Measurements from ENCODE around the gene TSPAN2. TPM values are rescaled to one million over a fixed set of nuclear protein-coding genes. Genes with fewer than 3 reads are reported as not detected.

Gene TSPAN2
- total and polyA plus RNA-seq, 2 experiments from 2014 or later, result 11.2 to 11.8 TPM

DNA sequence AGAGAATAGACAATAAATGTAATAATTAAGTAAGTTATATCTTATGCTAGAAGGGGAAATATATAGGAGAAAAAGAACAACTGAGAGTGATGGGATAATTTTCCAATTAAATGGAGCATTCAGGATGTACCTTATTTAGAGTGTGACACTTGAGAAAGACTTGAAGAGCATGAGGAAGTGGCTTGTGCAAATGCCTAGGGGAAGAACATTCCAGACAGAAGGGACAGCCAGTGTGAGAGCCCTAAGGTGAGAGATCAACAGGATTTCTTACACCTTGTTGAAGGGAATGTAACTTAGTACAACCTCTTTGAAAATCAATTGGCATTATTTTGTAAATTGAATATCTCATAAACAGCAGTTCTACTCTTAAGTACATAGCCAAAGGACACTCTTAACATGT lies 28.8 kb upstream of the TSPAN2 start (continued):
- TF ChIP-seq ZNF462 (CRISPR knock-in tag; IDR thresholded peaks at IDR 0.05) (no peak), NANOG (IDR thresholded peaks at IDR 0.05; ENCODE audit: borderline replicate concordance) (no peak), STAT1 (IDR thresholded peaks at IDR 0.05; ENCODE audit: unreplicated experiment) (no peak), REST (IDR thresholded peaks at IDR 0.05; ENCODE audit: unreplicated experiment) (no peak), ZNF114 (CRISPR knock-in tag; IDR thresholded peaks at IDR 0.05) (no peak), EZH2 (IDR thresholded peaks at IDR 0.05; ENCODE audit: low read depth, unreplicated experiment) (no peak), EZH2phosphoT487 (IDR thresholded peaks at IDR 0.05; ENCODE audit: unreplicated experiment) (no peak), POLR2AphosphoS5 (IDR thresholded peaks at IDR 0.05; ENCODE audit: low read depth) (no peak)

Measured in GM23338 (cell line).